ENCODE measurements around the gene FMNL2.

GRCh38 chr2:152543717-152544116, 208.7 kb downstream of the FMNL2 start:
- TF ChIP-seq, protein P1, sequence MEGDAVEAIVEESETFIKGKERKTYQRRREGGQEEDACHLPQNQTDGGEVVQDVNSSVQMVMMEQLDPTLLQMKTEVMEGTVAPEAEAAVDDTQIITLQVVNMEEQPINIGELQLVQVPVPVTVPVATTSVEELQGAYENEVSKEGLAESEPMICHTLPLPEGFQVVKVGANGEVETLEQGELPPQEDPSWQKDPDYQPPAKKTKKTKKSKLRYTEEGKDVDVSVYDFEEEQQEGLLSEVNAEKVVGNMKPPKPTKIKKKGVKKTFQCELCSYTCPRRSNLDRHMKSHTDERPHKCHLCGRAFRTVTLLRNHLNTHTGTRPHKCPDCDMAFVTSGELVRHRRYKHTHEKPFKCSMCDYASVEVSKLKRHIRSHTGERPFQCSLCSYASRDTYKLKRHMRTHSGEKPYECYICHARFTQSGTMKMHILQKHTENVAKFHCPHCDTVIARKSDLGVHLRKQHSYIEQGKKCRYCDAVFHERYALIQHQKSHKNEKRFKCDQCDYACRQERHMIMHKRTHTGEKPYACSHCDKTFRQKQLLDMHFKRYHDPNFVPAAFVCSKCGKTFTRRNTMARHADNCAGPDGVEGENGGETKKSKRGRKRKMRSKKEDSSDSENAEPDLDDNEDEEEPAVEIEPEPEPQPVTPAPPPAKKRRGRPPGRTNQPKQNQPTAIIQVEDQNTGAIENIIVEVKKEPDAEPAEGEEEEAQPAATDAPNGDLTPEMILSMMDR (IDR thresholded peaks at IDR 0.05): no peak
- TF ChIP-seq POLR2A (IDR thresholded peaks at IDR 0.05; ENCODE audit: low read depth) (no peak), POLR2AphosphoS5 (IDR thresholded peaks at IDR 0.05) (no peak)

Measured in esophagus muscularis mucosa (tissue), 3 donors.